GM19372 (cell line): ENCODE measurements around the gene DGKZ.

Experiments used
- ATAC-seq: cut with Tn5 transposase; IDR thresholded peaks from one replicate; pipeline ENCODE4 v1.9.1; 2021; ENCODE audit warnings: mild to moderate bottlenecking, low read depth, moderate library complexity; ENCODE audit not compliant: unreplicated experiment

DGKZ gene

DNA sequence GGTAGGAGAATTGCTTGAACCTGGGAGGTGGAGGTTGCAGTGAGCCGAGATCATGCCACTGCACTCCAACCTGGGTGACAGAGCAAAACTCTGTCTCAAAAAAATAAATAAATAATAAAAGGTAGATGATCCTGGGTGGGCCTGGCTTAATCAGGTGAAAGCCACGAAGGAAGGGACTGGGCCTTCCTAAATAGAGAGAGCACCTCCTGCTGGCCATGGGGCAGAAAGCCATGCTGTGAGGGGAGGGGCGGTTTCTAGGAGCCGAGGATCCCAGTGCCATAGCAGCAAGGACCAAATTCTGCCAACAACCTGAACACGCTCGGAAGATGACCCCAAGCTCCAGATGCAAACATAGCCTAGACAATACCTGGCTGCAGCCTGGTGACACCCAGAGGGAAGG is 24.5 kb upstream of the DGKZ start:
- ATAC-seq, result no peak

DNA sequence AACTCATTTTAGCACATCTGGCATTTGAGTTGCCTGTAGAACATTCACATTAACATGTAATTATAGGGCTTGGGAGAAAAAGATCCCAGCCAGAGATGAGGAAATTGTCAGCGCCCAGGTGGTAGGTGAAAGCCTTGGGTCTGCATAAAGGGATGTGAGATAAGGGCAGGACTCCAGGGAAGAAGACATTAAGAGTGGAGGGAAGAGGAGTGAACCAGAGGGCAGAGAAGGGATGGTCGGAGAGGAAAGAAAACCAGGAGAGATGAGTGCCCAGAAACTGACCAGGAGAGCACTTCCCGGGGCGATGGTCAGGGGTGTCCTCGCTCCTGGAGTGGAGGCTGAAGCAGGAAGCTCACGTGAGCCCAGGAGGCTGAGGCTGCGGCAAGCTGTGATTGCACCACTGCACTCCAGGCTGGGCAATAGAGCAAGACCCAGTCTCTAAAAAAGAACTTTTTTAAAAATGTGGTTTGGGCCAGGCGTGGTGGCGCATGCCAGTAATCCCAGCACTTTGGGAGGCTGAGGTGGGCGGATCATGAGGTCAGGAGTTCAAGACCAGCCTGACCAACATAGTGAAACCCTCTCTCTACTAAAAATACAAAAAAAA is 20.3 kb upstream of the DGKZ start:
- no peak for ATAC-seq

- no peak for ATAC-seq
Measured at GRCh38 chr11:46327829-46328228, 19.4 kb upstream of the DGKZ start.

- no peak for ATAC-seq
Measured at GRCh38 chr11:46330154-46330553, 17.1 kb upstream of the DGKZ start.

GRCh38 chr11:46330563-46331281 is 16.5 kb upstream of the DGKZ start:
- no peak for ATAC-seq

DNA sequence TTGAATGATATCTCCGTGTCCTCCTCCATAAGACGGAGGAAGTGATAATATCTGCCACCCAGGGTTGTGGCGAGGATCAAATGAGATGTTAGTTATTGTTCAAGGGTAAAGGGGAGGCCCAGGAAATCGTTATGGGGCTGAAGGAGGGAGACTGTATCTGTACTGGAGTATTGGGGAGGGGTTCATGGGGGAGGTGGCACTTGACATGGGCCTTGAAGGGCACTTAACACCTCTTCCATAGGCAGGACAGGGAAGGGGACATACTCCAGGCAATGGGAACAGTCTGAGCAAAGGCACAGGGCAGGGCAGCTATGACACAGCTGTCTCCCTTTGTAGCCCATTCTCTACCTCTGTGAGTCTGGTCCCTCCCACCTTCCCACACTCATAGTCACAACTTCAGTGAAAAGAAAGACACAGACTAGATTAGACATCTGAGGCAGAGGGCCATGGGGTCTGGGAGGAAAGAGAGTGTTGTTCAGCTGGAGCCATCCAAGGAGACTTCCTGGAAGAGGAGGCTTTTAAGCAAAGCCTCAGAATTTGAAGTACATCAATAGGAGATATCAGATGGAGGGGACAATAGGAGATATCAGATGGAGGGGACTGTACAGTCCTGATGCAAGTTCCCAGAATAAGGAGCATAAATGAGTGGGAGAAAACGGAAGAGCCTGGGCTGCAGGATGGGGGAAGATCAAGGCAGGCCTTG is 15.8 kb upstream of the DGKZ start:
- ATAC-seq, result no peak

DNA sequence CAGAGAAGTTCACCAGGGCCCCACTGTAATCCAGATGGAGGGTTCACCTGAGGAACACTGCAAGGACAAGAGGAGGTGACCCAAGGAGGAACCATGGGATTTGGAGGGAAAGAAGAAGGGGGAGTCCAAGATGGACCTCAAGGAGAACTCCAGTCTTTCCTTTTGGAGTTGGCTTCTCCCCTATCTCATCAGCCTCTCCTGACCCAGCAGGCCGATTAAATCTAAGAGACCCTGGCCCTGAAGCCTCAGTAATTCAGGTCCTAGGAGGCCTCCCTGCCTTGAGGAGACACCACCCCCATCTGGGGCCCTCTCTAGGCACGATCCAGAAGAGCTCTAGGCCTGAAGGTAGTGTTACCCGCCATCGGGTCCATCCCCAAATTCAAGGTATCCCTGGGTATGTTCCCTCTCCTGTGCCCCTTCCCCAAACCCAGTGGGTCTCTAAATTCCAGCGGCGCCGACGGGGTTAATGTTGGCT is 15.1 kb upstream of the DGKZ start:
- no peak for ATAC-seq

GRCh38 chr11:46332568-46333393 is 14.5 kb upstream of the DGKZ start:
- no peak for ATAC-seq

DNA sequence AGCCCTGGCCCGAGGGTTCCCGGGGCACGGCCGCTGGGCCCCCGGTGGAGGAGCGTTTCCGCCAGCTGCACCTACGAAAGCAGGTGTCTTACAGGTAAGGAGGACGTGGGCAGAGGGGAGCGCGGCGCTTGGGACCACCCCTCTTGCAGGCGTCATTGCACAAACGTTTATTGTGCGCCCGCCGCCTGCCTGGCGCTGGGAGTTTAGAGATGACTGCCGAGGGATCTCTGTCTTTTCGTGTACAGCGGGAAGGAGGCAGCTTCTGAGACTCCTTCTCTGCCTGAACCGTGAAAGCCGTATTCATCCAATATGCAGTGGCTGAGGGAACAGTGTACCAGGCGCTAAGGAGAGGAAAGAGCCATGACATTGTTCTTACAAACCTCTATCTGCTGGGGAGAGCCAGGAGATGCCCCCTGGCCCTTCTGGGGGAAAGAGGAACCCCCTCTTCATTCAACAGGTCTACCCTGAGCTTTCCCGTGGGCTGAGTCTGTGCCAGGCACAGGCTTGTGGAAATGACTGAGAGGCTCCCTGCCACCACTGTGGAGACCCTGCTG is 13.8 kb upstream of the DGKZ start:
- ATAC-seq, result no peak

- ATAC-seq, result no peak
Measured at GRCh38 chr11:46334211-46334610, 13.1 kb upstream of the DGKZ start.

DNA sequence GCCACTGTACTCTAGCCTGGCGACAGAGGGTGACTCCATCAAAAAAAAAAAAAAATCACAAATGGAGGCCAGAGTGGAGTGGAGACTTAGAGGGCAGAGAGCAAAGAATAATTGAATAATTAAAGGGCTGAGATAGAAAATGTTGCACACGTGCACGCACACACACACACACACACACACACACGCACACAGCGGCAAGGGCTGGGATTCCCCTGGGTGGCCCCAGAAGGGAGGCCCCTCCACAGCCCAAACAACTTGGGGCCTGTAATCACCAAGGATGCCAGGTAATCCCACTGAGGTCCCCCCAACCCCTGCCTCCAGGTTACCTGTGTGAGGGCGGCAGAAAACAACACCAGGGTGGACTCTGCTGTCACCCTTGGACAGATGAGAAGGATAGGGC is 12.0 kb upstream of the DGKZ start:
- ATAC-seq, result no peak

DNA sequence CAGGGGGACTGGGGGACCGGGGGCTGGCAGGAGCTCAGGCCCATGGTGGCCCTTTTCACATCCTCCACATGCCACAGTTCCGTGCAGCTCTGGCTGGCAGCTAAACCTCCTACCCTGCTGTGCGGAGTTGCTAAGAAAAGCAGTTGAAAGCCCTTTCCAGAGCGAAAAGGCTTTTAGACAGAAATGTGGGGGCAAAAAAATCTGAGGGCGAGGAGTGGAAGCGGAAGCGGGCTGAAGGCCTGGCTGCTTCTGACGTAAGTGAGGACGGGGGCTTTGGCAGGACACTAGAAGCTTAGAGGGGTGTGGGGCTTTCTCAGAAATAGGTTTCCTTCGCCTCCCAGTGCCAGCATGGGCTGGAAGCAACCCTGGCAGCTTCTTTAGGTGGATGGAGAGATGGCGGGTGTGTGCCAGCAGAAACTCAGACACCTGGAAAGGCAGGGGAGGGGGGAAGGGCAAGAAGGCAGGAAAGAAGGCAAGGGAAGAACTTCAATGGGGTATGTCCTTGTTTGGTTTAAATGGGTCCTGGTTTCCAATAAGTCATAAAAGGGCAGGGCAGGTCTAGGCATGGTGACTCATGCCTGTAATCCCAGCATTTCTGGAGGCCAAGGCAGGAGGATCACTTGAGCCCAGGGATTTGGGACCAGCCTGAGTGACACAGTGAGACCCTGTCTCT is 11.2 kb upstream of the DGKZ start:
- no peak for ATAC-seq

GRCh38 chr11:46336563-46337180 is 10.6 kb upstream of the DGKZ start:
- no peak for ATAC-seq

- no peak for ATAC-seq
Measured at GRCh38 chr11:46337626-46338345, 9.5 kb upstream of the DGKZ start.

- ATAC-seq, result no peak
Measured at GRCh38 chr11:46338636-46338987, 8.7 kb upstream of the DGKZ start.

- ATAC-seq, result no peak
Measured at GRCh38 chr11:46338988-46339666, 8.1 kb upstream of the DGKZ start.

- ATAC-seq, result no peak
Measured at GRCh38 chr11:46339816-46340215, 7.4 kb upstream of the DGKZ start.

DNA sequence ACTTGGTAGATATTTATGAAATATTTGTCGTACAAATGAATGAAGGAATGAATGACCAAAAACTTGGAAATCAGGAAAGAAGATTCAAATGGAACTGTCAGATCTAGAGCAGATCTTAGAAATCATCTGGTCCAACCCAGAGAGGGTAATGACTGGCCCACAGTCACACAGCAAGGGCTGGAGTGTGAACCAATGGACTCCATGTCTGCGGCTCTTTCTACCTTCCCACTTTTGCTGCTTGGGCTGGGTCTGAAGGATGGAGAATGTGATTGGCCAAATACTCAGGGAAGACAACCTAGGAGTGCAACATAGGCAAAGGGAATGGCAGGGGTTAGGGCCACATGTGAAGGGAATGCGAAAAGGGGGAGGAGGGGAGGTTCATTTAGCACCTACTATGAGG is 5.8 kb upstream of the DGKZ start:
- ATAC-seq, result no peak

DNA sequence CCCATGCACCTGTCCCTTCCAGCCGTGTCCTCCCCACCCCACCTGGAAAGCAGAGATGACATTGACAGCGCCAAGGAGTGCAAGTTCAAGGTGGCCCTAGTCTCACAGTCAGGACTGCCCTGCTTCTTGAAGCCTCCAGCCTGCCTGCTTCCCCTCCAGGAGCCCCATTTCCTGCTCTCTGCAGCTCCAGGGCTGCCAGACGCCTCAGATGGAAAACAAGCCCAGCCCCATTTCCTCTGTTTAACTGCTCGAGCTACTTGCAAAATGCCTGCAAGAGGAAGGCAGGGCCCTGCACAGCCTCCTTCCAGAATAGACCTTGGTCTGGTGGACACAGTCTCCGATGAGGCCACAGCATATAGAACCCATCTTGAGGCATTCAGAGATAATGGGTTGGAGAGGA is 5.0 kb upstream of the DGKZ start:
- ATAC-seq, result no peak
